AG09319 (cell line): ENCODE measurements around the gene MTA1.

Source experiments
- DNase-seq: peaks from one replicate; pipeline ENCODE4 v3.0.0-alpha.2; 2010; ENCODE audit warnings: low read depth; ENCODE audit errors: extremely low read depth
- TF ChIP-seq, protein P1 (sequence below): IDR thresholded peaks from 2 replicates; pipeline ENCODE4 v1.5.1; 2011; ENCODE audit warnings: low read depth, mild to moderate bottlenecking, inconsistent platforms, low read length, moderate library complexity

The MTA1 gene

DNA sequence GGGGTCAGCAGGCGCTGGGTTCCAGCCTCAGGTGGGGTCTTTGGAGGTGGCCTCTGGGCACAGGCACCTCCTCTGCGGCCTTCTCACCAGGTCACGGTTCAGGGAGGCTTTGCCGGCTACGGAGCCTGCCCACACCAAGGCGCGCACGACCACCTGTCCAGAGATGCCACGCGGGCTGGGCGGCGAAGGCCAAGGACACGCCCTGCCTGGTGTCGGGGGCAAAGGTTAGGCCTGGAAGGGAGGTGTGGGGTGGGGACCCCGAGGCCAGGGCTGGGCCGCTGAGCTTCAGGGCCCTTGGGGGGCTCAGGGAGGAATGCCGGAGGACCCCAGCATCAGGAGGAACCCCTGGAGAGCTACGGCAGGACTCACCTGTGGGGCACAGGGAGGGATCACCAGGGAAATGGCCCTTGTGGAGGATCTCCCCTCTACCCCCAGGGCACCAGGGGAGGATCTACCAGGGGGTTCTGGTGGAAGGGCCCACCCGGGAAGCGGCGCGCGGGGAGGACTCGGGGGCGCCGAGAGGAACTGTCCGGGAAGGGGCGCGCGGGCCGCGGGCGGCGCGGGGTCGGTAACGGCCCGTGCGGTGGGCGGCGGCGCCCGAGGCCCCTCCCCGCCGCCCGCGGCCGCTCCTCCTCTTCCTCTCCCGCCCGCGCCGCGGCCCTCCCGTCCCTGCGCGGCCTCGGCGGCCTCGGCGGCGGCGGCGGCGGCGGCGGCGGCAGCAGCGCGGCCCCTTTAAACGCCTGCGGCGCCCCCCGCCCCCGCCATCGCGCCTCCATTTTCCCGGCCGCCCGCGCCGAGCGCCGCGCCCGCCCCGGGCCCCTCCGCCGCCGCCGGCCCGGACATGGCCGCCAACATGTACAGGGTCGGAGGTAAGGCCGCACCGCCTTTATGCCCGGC, at the start of gene MTA1:
TSS of gene MTA1 (plus strand) at position 633 of the 897 bp plus-strand sequence. CDS start at position 842, 209 bp downstream.
- TF ChIP-seq, protein P1, sequence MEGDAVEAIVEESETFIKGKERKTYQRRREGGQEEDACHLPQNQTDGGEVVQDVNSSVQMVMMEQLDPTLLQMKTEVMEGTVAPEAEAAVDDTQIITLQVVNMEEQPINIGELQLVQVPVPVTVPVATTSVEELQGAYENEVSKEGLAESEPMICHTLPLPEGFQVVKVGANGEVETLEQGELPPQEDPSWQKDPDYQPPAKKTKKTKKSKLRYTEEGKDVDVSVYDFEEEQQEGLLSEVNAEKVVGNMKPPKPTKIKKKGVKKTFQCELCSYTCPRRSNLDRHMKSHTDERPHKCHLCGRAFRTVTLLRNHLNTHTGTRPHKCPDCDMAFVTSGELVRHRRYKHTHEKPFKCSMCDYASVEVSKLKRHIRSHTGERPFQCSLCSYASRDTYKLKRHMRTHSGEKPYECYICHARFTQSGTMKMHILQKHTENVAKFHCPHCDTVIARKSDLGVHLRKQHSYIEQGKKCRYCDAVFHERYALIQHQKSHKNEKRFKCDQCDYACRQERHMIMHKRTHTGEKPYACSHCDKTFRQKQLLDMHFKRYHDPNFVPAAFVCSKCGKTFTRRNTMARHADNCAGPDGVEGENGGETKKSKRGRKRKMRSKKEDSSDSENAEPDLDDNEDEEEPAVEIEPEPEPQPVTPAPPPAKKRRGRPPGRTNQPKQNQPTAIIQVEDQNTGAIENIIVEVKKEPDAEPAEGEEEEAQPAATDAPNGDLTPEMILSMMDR = no peak
- no peak for DNase-seq

DNA sequence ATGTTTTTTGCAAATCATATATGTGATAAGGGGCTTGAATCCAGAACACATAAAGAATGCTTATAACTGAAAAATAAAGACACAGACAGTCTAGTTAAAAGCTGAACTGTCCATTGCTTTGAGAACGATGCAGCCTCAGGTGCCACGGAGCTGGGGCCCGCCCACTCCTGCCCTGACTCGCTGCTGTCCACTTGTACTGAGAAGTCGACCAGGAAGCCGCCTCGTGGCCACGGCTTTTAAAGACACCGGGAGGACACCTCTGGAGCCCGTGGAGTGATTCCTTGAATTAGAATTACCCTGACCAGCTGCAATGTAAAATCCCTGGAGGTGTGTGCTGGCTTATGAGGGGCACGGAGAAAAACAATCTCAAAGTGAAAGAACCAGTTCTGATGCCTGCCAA, 45.2 kb upstream of the MTA1 start:
- TF ChIP-seq, protein P1 = no peak
- DNase-seq = no peak

DNA sequence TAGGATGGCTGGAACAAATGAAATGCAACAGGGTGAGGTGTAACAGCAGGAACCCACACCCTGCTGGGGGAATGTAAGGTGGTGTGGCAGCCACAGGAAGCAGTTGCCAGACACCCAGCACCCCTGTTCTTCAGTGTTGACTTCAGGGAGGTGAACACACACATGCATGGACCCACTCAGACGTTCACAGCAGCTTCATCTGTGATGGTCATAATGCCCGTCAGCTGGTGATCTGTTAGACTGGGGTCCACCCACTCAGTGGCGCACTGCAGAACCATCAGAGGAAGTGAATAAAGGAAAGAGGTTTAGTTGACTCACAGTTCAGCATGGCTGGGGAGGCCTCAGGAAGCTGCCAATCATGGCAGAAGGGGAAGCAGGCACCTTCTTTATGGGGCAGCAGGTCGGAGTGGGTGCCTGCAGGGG, 44.0 kb upstream of the MTA1 start:
- TF ChIP-seq, protein P1 = no peak
- DNase-seq = no peak

DNA sequence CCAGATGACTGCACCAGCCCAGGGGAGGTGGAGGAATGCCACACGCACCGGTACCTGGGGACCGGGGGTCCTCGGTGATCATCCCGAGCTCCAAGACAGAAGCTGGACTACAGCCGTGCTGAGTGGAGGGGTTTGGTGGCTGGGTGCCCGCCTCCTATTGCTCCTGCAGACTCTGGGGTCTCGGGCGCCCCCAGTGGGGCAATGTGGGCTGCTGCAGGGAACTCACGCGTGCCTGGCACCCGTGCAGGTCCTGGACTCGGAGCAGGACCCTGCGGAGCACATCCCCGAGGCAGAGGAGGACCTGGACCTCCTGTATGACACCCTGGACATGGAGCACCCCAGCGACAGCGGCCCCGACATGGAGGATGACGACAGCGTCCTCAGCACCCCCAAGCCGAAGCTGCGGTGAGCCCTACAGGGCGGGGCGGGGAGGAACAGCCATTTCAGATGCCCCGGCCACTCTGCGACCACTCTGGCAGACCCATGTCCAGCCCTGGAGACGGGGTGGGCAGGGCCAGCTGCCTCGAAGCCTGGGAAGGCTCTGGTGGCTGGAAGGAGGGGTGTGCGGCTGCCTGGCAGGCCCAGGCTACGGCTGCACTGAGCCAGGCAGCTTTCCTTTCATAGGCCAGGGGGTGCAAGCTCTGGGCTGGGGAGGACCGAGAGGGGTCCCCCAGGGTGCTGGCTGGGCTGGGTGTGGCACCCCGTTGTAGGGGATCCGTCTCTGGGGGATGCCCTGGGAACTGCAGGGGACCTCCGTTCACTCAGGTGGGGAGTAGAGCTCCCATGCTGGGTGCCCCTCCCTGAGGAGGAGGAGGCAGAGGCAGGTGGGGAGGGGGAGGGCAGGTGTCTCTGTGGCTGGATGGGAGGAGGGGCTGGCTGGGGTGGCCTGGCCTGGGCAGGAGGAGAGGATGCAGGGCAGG, 42.8 kb upstream of the MTA1 start:
- DNase-seq = no peak
- TF ChIP-seq, protein P1 = no peak

DNA sequence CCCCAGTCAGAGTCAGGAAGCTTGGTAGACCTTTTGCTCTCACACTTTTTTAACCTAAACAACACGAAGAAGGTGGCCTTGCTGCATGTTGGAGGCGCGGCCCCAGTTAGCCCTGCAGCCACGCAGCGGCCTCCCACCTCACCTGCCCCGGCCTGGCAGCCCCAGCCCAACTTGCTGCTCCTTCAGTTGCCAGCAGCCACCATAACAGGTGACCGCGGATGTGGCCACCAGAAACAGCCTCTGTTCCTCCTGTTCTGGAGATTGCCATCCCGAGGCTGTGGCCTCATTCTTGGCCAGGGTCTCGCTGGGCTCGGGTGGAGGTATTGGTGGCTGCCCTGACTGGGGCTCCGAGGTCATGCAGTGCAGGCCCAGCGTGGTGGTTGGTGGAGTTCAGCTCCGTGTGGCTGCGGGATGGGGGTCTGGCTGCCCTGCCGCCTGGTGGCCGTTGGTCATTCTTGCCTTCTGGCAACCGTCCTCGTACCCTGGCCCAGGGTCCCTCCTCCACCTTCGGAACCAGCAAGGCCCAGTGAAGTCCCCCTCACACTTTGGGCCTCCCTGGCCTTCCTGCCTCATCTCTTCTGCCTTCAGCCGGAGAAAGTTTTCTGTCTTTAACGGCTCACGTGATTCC, 42.0 kb upstream of the MTA1 start:
- DNase-seq = no peak
- TF ChIP-seq, protein P1 = no peak

DNA sequence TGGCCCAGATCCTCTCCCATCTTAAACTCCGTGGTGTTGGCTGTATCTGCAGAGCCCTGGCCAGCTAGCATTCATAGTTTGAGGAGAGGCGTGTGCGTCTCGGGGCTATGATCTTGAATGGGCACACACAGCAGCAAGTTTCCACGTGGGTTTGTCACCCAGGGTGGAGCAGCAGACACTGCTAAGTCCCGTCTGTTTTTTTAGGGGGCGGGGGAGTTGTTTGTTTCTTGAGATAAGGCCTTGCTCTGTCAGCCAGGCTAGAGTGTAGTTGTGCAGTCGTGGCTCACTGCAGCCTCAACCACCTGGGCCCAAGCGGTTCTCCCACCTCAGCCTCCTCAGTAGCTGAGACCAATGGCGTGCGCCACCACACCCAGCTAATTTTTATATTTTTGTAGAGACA, 41.4 kb upstream of the MTA1 start:
- DNase-seq = no peak

More for the DNA sequence above, 41.4 kb upstream of the MTA1 start:
- TF ChIP-seq, protein P1 = no peak
